HAP-1 (cell line): ENCODE data around the gene KIAA1210.

Experiments used
- DNase-seq, 2 experiments: peaks; one replicate each; pipeline ENCODE4 v3.0.0-alpha.2; 2016 to 2020; ENCODE audit warnings: low spot score in 2 of 2
- H3K27me3 ChIP-seq: fragments of 250-450 bp; sonication (Bioruptor Pico); 2 replicates; pipeline ENCODE4 v1.5.1; 2020; ENCODE audit warnings: low read depth, mild to moderate bottlenecking, moderate library complexity
- H3K36me3 ChIP-seq: fragments of 250-450 bp; sonication (Bioruptor Pico); replicated peaks from 2 replicates; pipeline ENCODE4 v1.5.1; 2020; ENCODE audit warnings: mild to moderate bottlenecking
- H3K4me1 ChIP-seq: fragments of 250-450 bp; sonication (Bioruptor Pico); 2 replicates; pipeline ENCODE4 v1.5.1; 2020; ENCODE audit warnings: mild to moderate bottlenecking
- H3K4me3 ChIP-seq: fragments of 250-450 bp; sonication (Bioruptor Pico); 2 replicates; pipeline ENCODE4 v1.5.1; 2020; ENCODE audit warnings: mild to moderate bottlenecking, moderate library complexity
- H3K9me3 ChIP-seq: fragments of 250-450 bp; sonication (Bioruptor Pico); 2 replicates; pipeline ENCODE4 v1.5.1; 2020; ENCODE audit warnings: mild to moderate bottlenecking, moderate library complexity
- in situ Hi-C: fragments of 300-500 bp; cut with MboI; formaldehyde crosslinking; loops from 3 replicates; pipeline ENCODE4 v1.14.3; 2020; ENCODE audit warnings: low sequenced_read_pairs, inconsistent platforms, mixed read lengths

The KIAA1210 gene

GRCh38 chrX:119130911-119131310, 3.3 kb upstream of the KIAA1210 start:
- H3K27me3 ChIP-seq: 0 out of 2 replicates have a peak, but pooled peaks cover 4% of the 10 kb centered on the region
- no peaks in the 10 kb centered on the region for H3K9me3 ChIP-seq
- no peaks in the 10 kb centered on the region for H3K4me1 ChIP-seq
- in situ Hi-C loops: no loop called here
- H3K4me3 ChIP-seq: no peak overlapping the region
- no peak for DNase-seq
- no peaks in the 10 kb centered on the region for H3K36me3 ChIP-seq

- no peak for DNase-seq
- Histone ChIP-seq H3K9me3 (no peaks in the 10 kb centered on the region), H3K4me1 (no peaks in the 10 kb centered on the region), H3K27me3 (no peaks in the 10 kb centered on the region), H3K4me3 (no peak overlapping the region), H3K36me3 (no peaks in the 10 kb centered on the region)
- in situ Hi-C loops: no loop called here
Observed at GRCh38 chrX:119121341-119121740, 6.3 kb downstream of the KIAA1210 start.

- H3K4me1 ChIP-seq: no peaks in the 10 kb centered on the region
- H3K4me3 ChIP-seq: no peak overlapping the region
- no peaks in the 10 kb centered on the region for H3K9me3 ChIP-seq
- no peaks in the 10 kb centered on the region for H3K36me3 ChIP-seq
- H3K27me3 ChIP-seq: peaks cover 13% of the 10 kb centered on the region; the same call in 1 of the 2 replicates
- in situ Hi-C loops: no loop called here
- DNase-seq: peak; percentile 71 to 83
Observed at GRCh38 chrX:119118780-119119395, 8.7 kb downstream of the KIAA1210 start.

GRCh38 chrX:119107206-119107605, 20.4 kb downstream of the KIAA1210 start:
- Histone ChIP-seq H3K4me3 (no peak overlapping the region), H3K27me3 (peaks cover 10% of the 10 kb centered on the region), H3K4me1 (no peaks in the 10 kb centered on the region), H3K9me3 (no peaks in the 10 kb centered on the region), H3K36me3 (no peaks in the 10 kb centered on the region)
- in situ Hi-C loops: no loop called here
- DNase-seq: no peak

GRCh38 chrX:119105826-119106225, 21.8 kb downstream of the KIAA1210 start:
- in situ Hi-C loops: no loop called here
- DNase-seq: no peak
- no peaks in the 10 kb centered on the region for H3K4me1 ChIP-seq
- no peak overlapping the region for H3K4me3 ChIP-seq
- H3K36me3 ChIP-seq: no peaks in the 10 kb centered on the region
- peaks cover 12% of the 10 kb centered on the region for H3K27me3 ChIP-seq
- no peaks in the 10 kb centered on the region for H3K9me3 ChIP-seq

GRCh38 chrX:119101168-119101567, 26.4 kb downstream of the KIAA1210 start:
- H3K9me3 ChIP-seq: no peaks in the 10 kb centered on the region
- no peak for DNase-seq
- H3K27me3 ChIP-seq: peaks cover 15% of the 10 kb centered on the region
- H3K4me1 ChIP-seq: no peaks in the 10 kb centered on the region
- no peaks in the 10 kb centered on the region for H3K36me3 ChIP-seq
- H3K4me3 ChIP-seq: no peak overlapping the region
- in situ Hi-C loops: no loop called here

- no peak for DNase-seq
- H3K27me3 ChIP-seq: peaks cover 8% of the 10 kb centered on the region
- no peaks in the 10 kb centered on the region for H3K36me3 ChIP-seq
- H3K4me1 ChIP-seq: no peaks in the 10 kb centered on the region
- H3K9me3 ChIP-seq: no peaks in the 10 kb centered on the region
- no peak overlapping the region for H3K4me3 ChIP-seq
- in situ Hi-C loops: no loop called here
Observed at GRCh38 chrX:119095936-119096335, 31.7 kb downstream of the KIAA1210 start.

GRCh38 chrX:119094819-119095218, 32.8 kb downstream of the KIAA1210 start:
- Histone ChIP-seq H3K4me3 (no peak overlapping the region), H3K36me3 (no peaks in the 10 kb centered on the region), H3K9me3 (no peaks in the 10 kb centered on the region), H3K27me3 (peaks cover 6% of the 10 kb centered on the region), H3K4me1 (no peaks in the 10 kb centered on the region)
- no peak for DNase-seq
- in situ Hi-C loops: no loop called here

GRCh38 chrX:119093991-119094735, 33.4 kb downstream of the KIAA1210 start:
- no peaks in the 10 kb centered on the region for H3K4me1 ChIP-seq
- no peaks in the 10 kb centered on the region for H3K9me3 ChIP-seq
- no peak for DNase-seq
- in situ Hi-C loops: no loop called here
- no peak overlapping the region for H3K4me3 ChIP-seq
- peaks cover 5% of the 10 kb centered on the region for H3K27me3 ChIP-seq
- no peaks in the 10 kb centered on the region for H3K36me3 ChIP-seq

- Histone ChIP-seq H3K27me3 (peaks cover 6% of the 10 kb centered on the region), H3K4me3 (no peak overlapping the region), H3K9me3 (no peaks in the 10 kb centered on the region), H3K4me1 (no peaks in the 10 kb centered on the region), H3K36me3 (no peaks in the 10 kb centered on the region)
- in situ Hi-C loops: no loop called here
- DNase-seq: no peak
Observed at GRCh38 chrX:119090627-119091026, 37.0 kb downstream of the KIAA1210 start.

- no peaks in the 10 kb centered on the region for H3K36me3 ChIP-seq
- H3K9me3 ChIP-seq: no peaks in the 10 kb centered on the region
- H3K4me3 ChIP-seq: no peak overlapping the region
- peaks cover 6% of the 10 kb centered on the region for H3K27me3 ChIP-seq
- DNase-seq: no peak
- H3K4me1 ChIP-seq: no peaks in the 10 kb centered on the region
- in situ Hi-C loops: no loop called here
Observed at GRCh38 chrX:119089619-119090018, 38.0 kb downstream of the KIAA1210 start.

- in situ Hi-C loops: no loop called here
- peaks cover 20% of the 10 kb centered on the region for H3K27me3 ChIP-seq
- H3K36me3 ChIP-seq: no peaks in the 10 kb centered on the region
- no peak for DNase-seq
- H3K4me1 ChIP-seq: no peaks in the 10 kb centered on the region
- no peaks in the 10 kb centered on the region for H3K9me3 ChIP-seq
- no peak overlapping the region for H3K4me3 ChIP-seq
Observed at GRCh38 chrX:119087121-119087520, 40.5 kb downstream of the KIAA1210 start.

- Histone ChIP-seq H3K4me3 (no peak overlapping the region), H3K4me1 (no peaks in the 10 kb centered on the region), H3K27me3 (peaks cover 24% of the 10 kb centered on the region), H3K36me3 (no peaks in the 10 kb centered on the region), H3K9me3 (no peaks in the 10 kb centered on the region)
- in situ Hi-C loops: no loop called here
- no peak for DNase-seq
Observed at GRCh38 chrX:119084766-119085165, 42.8 kb downstream of the KIAA1210 start.

- no peaks in the 10 kb centered on the region for H3K36me3 ChIP-seq
- H3K9me3 ChIP-seq: no peaks in the 10 kb centered on the region
- in situ Hi-C loops: no loop called here
- peaks cover 28% of the 10 kb centered on the region for H3K27me3 ChIP-seq
- no peaks in the 10 kb centered on the region; the same call in 1 of the 2 replicates for H3K4me1 ChIP-seq
- no peak overlapping the region for H3K4me3 ChIP-seq
- DNase-seq: no peak
Observed at GRCh38 chrX:119082278-119082677, 45.3 kb downstream of the KIAA1210 start.
